Stimulated activated CD4-positive, alpha-beta T cell treated with anti-CD3 and anti-CD28 coated beads, Interleukin-12 subunit alpha, Interleukin-12 subunit beta, amount 100 ng/mL, for 48 hours (primary cell): ENCODE results near the gene KLHL2.
A peak's percentile ranks its signal among the peaks of the same experiment; 100 is the strongest.
"Not testable (repeated sequence)": the region's sequence is repeated elsewhere in the genome, so short reads cannot be mapped to it uniquely, and the experiment has no call there.

Experiments
- DNase-seq, 3 donors: peaks; one replicate each; pipeline ENCODE4 v3.0.0-alpha.2; 2020; ENCODE audit warnings: low read depth in 2 of 3, low spot score in 1 of 3

The KLHL2 gene, protein sequence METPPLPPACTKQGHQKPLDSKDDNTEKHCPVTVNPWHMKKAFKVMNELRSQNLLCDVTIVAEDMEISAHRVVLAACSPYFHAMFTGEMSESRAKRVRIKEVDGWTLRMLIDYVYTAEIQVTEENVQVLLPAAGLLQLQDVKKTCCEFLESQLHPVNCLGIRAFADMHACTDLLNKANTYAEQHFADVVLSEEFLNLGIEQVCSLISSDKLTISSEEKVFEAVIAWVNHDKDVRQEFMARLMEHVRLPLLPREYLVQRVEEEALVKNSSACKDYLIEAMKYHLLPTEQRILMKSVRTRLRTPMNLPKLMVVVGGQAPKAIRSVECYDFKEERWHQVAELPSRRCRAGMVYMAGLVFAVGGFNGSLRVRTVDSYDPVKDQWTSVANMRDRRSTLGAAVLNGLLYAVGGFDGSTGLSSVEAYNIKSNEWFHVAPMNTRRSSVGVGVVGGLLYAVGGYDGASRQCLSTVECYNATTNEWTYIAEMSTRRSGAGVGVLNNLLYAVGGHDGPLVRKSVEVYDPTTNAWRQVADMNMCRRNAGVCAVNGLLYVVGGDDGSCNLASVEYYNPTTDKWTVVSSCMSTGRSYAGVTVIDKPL

DNA sequence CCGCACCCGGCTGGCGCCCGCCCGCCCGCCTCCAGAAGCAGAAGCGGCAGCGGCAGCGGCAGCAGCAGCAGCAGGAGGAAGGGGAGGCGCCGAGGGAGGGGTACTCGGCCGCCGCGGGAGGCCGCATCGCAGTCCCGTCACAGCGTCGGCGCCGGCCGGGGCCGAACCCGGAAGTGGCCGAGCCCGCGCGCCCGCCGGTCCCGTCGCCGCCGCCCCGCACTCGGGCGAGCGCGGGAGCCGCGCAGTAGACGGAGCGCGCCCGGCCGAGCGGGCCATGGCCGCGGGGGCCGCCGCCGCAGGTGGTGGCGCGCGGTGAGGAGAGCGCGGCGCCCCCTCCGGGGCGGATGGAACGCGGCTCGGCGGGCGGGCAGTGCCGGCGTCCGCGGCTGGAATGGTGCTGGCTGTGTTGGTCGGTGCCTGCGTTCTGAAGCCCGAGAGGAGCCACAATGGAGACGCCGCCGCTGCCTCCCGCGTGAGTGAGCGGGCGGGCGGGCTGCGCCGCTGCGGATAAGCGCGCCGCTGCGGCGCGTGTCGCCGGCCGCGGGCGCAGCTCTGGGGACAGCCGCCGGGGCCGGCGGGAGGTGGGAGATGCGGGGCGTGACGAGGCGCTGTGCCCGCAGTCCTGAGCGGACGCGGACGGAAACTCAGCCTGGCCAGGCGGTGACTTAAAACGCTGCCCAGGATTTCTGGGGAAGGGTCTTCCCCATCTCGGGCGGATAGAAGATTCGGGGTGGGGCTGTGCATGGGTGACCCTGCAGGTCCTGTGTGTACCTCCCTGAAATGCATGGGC is at the start of gene KLHL2:
Gene KLHL2 (plus strand): TSS at position 131 of the 790 bp plus-strand sequence. CDS start 316 bp downstream, at position 447.
- peak in 2 of 3 donors; percentile 35 to 71 for DNase-seq

DNA sequence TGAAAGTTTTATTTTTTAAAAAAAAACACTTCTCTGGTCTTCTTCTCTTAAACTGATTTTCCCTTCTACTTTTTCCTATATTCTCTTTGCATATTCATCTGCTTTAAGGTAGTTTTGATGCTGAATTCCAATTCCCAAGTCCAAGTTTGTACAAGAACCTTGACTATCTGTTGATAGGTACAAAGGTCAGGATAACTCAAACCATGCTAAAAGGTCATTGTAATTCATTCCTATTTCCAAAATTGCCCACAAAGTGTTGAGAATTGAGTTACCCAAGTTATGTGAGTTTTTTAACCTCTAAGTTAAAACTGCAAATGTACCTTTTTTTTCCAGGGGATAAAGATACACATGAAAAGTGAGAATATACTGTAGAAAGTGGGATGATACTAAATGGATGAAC is 48.6 kb upstream of the KLHL2 start:
- no peak for DNase-seq

DNA sequence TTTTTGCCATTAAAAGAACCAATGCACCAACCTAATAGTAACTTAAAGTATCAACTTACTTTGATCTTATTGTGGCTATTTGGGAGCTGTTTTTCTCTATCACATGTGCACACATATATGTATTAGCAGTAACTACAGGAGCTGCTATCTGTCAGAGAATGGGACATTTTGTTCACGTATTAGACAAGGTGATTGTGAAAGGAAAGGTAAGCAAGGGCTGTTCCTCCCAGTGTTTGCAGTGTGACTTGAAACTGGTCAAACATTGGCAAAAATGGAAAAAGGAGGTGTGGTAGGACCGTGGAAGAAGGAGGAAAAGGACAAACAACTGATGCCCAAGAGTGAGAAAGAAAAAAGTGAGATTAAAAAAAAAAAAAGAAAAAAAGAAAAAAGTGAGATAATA is 43.1 kb upstream of the KLHL2 start:
- no peak for DNase-seq

DNA sequence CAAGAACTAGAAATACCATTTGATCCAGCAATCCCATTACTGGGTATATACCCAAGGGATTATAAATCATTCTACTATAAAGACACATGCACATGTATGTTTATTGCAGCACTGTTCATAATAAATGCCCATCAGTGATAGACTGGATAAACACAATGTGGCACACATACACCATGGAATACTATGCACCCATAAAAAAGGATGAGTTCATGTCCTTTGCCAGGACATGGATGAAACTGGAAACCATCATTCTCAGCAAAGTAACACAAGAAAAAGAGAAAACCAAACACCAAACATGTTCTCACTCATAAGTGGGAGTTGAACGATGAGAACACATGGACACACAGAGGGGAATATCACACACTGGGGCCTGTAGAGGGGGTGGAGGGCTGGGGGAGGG is 40.5 kb upstream of the KLHL2 start:
- DNase-seq = not testable (repeated sequence)

DNA sequence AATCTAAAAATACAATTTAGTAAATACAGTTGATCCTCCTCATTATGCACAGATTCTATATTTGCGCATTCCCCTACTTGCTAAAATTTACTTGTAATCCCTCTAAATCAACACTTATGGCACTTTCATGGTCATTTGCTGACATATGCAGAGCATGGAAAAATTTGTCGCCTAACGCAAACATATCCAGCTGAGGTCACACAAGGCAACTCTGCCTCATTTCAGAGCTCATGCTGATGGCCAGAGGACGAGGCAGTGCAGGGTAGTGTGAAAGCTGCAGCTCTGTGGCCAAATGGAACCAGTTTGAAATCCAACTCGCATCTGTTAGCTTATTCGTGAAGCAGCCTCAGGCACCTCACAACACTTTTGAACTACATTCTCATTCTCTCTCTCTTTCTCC is 39.7 kb upstream of the KLHL2 start:
- DNase-seq = no peak

DNA sequence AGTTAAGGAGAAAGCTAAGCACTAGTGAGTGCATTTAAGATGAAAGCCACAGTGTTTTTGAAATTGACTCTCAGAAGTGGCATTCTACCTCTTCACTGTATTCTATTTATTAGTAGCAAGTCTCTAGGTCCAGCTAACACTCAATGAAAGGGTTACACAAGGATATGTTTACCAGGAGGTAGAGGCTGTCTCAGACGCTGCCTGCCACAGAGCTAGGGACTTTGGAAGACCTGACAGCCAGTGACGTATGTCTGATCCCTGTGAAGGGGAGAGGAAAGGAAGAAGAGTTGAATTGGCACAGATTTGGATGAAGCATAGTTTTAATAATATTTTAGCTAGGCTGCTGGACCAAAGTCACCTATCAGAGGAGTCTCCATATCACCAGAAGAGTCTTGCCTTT is 36.5 kb upstream of the KLHL2 start:
- no peak for DNase-seq

DNA sequence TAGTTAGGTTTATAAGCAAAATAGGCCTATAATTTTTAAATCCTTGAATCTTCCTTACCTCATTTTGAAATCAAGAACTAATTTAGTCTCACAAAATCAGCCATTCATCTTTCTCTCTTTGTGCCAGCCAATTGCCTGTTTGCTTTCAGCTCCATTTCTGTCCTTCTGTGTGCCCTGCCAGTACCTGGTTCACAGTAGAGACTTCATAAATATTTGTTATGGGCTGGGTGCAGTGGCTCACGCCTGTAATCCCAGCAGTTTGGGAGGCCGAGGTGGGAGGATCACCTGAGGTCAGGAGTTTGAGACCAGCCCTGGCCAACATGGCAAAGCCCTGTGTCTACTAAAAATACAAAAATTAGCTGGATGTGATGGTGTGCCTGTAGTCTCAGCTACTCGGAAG is 31.9 kb upstream of the KLHL2 start:
- DNase-seq = not testable (repeated sequence)

DNA sequence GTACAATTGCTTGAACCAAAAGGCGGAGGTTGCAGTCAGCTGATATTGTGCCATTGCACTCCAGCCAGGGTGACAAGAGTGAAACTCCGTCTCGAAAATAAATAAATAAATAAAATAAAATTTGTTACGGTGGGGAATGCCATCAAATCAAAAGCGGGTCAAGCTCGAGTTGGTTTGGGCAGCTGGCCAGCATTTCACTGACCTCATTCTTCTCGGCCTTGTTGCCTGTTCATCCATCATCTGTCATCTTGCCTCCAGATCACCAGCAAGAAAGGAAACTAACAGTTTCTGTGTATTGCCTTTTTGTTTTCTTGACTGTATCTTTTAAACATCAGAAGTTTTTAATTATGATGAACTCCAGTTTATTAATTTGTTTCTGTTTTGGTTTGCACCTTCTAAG is 31.5 kb upstream of the KLHL2 start:
- DNase-seq = no peak

DNA sequence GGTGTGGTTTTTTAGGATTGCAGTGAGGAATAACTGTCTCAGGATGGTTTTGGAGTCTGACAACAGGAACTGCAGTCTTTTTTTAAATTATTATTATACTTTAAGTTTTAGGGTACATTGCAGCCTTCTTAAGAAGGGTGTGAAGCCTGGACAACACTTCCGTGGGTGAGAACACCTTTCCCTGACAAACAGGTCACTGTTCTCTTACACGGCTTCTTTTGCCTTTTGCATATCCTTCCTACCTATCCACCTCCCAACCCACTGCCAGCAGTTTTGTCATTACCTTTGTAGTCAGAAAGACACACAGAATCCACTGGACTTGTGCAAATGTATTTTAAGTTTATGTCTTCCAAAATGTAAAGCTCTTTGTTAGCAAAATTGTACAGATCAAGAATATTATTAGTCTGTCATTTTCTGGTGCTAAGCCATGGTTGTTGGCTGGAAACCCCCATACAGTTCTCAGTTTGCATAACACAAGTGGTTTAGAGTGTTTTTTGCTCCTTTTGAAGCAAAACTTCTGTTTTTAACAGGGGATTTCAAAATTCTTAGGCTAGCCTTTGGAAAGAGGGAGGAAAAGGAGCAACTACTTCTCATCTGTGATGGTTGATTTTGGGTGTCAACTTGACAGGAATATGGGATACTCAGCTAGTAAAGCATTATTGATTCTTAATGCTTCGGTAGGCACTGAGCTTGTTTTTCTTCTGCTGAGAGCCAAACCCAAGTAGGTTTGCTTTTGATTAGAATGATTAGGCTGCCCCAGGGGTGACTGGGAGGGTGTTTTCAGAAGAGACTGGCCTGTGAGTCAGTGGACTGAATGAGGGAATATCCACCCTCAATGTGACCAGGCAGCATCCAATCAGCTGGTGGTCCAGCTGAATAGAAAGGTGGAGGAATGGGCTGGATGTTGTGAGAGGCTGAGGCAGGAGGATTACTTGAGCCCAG is 29.4 kb upstream of the KLHL2 start:
- no peak for DNase-seq

DNA sequence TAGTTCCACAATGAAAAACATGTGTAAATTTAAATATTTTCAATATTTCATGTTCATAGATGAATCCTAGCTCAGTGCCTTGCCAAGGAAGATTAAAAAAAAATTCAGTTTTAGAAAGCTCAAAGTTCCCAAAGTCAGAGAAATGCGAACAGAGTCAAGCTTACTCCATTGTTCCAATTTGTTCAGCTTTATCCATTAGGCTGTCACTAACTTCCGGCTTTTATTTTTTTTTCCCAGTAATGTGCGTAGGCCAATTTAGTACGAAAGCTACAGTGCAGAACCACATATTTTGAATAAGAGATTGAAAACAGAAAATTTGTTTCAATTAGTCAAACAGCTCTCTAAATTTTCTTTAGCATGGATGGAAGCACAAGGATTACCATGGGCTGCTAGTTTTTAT is 23.1 kb upstream of the KLHL2 start:
- DNase-seq = no peak

DNA sequence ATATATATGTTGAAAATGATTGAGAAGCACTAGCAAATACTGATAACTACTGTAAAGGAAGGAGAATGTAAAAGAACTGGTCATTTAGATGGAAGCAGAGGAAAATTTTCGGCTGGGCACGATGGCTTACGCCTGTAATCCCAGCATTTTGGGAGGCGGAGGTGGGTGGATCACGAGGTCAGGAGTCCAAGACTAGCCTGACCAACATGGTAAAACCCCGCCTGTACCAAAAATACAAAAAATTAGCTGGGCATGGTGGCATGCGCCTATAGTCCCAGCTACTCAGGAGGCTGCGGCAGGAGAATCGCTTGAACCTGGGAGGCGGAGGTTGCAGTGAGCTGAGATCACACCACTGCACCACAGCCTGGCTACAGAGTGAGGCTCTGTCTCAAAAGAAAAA is 22.4 kb upstream of the KLHL2 start:
- DNase-seq = not testable (repeated sequence)

DNA sequence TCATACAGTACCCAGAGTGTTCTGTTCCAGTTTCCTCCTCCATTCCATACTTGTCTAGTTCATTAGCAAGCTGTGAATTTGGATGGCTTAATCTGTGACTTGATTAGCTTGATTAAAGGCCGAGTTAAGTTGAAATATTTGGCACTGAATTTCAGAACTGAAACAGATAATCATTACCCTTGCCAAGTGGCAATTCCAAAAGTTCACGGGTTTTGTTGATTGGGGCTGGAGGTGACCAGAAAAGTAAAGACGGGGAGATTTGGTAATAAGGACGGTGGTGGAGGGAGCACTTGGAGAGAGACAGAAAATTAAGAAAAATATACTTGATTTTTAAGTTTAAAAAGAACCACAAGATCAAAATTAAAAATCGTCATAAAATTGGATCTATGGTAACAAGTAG is 21.9 kb upstream of the KLHL2 start:
- no peak for DNase-seq

DNA sequence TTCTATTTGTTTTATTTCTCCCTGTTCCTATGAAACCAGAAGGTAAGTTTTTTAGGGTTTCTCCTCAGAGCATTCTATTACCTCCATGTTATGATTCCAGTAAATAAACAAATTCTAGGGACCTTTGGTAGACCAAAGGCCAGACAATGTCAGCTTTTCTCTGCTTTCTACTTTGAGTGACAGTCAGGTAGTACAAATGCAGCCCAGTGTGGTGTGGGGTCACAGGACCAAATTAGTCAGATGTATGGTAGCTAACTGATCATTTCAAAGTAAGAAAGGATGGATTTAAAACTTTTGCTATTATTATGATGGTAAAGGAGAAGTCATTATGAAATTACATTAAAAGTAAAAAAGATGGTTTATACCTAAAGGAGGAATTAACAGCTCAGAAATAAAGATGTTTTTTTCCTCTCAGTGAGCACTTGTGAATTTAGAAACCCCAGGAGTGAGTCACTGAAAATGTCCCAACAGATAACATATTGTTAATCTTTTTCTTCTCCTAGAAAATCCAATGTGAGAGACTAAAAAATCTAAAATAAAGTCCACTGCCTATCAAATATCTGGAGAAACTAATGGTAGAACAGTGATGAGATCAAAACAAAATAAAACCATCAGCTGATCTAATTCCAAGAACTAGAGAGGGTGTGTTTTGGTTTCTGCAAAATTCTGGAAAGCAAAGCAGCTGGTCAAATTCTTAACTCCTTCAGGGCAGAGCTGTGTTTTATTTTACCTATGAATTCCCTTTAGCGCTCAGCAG is 16.6 kb upstream of the KLHL2 start:
- DNase-seq = no peak

DNA sequence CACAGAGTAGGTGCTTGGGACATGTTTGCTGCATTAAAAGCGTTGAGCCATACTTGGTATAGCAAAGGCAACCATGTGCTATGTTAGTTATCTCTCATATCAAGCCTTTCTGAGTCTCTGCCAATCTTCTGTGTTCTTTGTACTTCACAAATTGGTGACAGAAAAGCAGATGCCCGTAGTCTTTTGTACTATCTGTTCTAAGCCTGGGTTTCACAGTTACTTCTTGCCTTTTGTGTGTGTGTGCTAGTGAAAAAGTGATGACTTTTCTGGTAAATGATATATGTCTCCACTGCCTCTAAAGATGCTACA is 16.1 kb upstream of the KLHL2 start:
- DNase-seq = no peak

DNA sequence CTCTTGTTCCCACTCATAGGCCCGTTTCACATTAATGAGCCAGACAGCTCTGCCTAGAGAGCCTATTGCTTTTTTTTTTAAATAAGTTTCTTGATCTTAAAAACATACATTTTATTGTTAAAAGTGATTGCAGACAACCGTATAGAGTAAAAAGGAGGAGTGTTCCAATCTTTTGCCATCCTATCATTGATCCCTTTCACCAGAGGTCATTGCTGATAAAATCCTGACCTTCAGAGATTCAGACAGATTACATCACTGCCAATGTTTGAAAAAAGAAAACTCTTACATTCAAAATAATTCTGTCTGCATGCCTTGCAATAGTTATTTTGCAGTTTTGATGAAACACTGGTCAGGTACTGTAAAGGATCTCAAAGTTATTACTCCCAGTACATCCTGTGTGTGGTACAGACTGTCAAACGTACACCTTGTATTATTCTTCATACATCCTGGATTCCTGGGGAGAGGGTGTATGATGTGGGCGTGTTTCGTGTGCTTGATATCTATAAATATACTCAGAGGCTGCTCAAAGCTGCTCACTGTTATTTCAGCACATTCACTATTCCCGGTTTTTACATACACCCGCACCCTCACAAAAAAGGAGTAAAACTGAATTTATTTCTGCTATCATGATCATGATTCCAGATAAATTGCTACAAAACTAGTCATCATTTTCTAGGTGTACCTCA is 15.4 kb upstream of the KLHL2 start:
- DNase-seq = no peak

DNA sequence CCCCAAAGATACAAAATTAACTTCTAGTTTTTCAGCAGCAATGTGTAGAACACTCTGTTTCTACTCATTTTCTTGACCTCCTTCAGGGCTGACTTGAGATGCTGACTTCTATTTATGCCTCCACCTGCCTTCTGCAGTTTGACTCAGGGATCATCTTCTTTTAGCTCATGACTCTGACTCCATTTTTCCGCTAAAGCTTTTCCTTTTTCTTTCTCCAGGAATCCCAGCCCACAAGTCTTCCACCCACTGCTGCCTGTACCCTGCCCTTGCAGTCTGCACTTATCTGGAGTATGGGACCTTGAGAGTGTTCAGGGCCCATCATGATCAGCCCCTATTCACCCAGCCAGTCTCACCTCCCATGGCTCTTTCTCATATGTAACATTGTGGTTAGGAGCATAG is 14.9 kb upstream of the KLHL2 start:
- DNase-seq = no peak

DNA sequence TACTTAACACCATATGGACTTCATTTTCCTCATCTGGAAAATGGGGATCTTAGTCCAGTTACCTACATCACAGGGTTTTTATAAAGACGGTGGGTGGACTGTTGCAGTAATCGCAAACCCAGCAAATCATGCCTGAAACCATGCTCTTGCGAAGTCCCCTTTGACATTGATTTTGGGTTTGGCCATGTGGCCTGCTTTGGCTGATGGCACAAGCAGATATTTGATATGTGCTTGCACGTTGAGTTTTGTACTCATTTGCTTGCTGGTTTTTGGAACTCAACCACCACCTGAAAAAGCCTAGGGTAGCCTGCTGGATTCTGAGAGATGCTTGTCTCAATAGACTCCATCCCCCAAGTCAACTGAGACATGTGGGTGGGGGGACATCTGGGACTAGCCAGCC is 14.4 kb upstream of the KLHL2 start:
- DNase-seq = no peak

DNA sequence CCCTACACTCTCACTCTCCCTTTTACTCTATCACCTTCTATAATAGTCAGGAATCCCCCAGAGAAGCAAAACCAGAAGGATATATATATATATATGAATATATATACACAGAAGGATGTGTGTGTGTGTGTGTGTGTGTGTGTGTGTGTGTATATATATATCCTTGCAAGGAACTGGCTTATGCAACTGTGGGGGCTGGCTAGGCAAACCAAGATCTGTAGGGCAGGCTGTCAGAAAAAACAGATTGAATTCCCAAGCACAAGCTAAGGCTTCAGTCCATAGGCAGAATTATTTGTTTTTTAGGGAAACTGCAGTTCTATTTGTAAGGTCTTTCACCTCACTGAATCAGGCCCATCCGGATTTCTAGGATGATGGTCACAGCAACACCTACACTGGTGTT is 13.0 kb upstream of the KLHL2 start:
- DNase-seq = no peak

DNA sequence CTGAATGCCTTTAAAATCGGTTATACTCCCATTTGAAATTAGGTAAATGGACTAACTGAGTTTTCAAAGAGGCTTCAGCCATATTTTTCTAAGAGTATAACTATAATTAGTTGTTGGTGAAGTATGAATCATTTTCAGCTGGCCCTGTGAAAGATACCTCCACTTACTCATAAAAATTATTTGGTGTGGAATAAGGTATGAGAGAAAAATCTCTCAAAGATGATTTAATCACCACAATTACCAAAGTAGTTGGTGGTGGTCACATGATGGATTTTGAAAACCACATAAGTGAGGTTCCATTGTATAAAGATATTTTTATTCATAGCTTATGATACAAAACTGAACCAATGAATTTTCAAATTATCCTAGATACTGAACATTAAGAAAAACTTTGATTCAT is 9.0 kb upstream of the KLHL2 start:
- DNase-seq = no peak

DNA sequence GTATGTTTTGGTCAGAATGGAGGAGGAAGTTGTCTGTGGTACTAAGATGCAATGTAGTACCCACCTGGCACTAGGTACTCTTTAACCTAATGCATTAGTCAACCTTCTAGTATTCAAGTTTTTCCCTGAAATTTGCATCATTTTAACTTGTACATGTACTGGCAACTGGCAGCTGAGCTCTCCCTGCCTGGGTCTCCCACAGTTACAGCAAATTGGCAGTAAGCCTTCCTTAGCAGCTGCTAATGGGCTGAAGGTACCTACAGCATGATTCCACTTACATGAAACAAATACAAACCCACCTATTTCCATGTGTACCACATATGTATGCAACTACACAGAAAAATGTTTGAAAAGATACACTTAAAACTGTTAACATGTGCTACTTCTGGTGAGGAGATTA is 8.1 kb upstream of the KLHL2 start:
- no peak for DNase-seq
